PC-3 (cell line): ENCODE results near the gene HAGH.

Experiments
- EZH2 ChIP-seq: fragments of 300-600 bp; sonication (generic); IDR thresholded peaks from one replicate; pipeline ENCODE4 v1.6.1; 2017; ENCODE audit warnings: antibody characterized with exemption, mild to moderate bottlenecking, low read length; ENCODE audit not compliant: unreplicated experiment
- EZH2phosphoT487 ChIP-seq: fragments of 300-600 bp; sonication (generic); IDR thresholded peaks from 2 replicates; pipeline ENCODE4 v1.6.1; 2018; ENCODE audit warnings: mild to moderate bottlenecking, antibody characterized with exemption, low read length, borderline replicate concordance
- TF ChIP-seq, protein P1 (sequence below): fragments of 300-600 bp; sonication (generic); conservative IDR thresholded peaks from 2 replicates; pipeline ENCODE4 v1.5.1; 2017; ENCODE audit warnings: antibody characterized with exemption, low read depth, mild to moderate bottlenecking, low read length

DNA sequence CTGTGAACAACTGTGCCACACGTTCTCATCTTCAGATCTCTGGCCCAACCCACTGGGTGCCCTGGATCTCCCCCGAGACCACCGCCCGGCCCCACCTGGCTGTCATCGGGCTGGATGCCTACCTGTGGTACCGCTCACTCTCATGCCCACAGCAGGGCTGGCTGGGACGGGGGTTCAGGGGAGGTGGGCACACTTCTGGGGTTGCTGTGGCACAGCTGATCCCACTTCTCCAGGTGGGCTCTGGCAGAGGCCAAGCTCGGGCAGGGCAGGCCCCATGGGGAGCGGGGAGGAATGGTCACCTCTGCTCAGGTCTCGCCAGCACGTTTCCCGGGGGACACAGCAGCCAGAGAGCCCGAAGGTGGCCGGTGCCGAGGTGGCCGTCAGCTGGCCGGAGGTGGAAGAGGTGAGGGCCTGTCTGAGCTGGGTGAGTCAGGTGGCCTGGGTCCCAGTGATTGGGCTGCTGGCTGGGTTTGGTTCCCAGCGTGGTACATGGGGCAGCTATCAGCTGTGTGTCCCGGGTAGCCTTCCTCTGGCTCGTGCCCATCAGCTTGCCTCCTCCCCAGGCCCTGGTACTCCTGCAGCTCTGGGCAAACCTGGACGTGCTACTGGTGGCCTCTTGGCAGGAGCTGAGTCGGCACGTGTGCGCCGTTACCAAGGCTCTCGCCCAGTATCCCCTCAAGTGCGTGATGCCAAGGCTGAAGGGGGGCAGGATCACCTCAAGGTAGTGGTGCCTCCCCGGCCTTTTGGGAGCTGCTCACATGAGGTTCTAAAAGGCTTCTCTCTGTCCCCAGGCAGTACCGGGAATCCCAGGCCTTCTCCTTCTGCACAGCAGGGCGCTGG lies 51.4 kb downstream of the HAGH start:
- TF ChIP-seq, protein P1, sequence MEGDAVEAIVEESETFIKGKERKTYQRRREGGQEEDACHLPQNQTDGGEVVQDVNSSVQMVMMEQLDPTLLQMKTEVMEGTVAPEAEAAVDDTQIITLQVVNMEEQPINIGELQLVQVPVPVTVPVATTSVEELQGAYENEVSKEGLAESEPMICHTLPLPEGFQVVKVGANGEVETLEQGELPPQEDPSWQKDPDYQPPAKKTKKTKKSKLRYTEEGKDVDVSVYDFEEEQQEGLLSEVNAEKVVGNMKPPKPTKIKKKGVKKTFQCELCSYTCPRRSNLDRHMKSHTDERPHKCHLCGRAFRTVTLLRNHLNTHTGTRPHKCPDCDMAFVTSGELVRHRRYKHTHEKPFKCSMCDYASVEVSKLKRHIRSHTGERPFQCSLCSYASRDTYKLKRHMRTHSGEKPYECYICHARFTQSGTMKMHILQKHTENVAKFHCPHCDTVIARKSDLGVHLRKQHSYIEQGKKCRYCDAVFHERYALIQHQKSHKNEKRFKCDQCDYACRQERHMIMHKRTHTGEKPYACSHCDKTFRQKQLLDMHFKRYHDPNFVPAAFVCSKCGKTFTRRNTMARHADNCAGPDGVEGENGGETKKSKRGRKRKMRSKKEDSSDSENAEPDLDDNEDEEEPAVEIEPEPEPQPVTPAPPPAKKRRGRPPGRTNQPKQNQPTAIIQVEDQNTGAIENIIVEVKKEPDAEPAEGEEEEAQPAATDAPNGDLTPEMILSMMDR, result no peak
- no peak for TF ChIP-seq EZH2phosphoT487
- TF ChIP-seq EZH2, result no peak
